Measurements from ENCODE around the gene TRPM1. TPM values are rescaled to one million over a fixed set of nuclear protein-coding genes. Genes with fewer than 3 reads are reported as not detected.
A peak's percentile ranks its signal among the peaks of the same experiment; 100 is the strongest.

Gene TRPM1
- total RNA-seq, 1 donor from 2014 or later = not detected

DNA sequence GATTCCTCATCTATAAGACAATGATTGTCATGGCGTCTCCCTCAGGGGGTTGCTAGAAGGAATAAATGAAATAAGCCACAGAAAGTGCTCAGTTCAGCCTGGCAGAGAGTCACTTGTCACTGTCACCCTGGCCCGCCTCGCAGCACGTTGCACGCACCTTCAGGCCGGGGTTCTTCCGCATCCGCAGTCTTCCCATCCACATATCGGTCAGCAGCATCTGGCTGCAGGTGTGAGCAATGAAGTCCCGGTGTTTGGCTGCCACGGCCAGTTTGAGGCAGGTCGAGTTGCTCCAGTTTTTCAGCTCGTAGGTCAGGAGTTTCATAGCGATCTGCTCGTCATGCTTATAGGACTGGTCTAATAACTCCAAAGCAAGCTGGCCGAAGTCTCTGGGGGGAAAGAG, 61.6 kb downstream of the TRPM1 start:
- Mint-ChIP-seq H3K9me3 (peaks cover 4% of the 10 kb centered on the region), H3K27ac (no peak overlapping the region), H3K27me3 (ENCODE audit: low read depth) (no peaks in the 10 kb centered on the region), H3K4me1 (peaks cover 4% of the 10 kb centered on the region), H3K36me3 (no peaks in the 10 kb centered on the region), H3K4me3 (no peak overlapping the region)
- TF ChIP-seq, protein P1, sequence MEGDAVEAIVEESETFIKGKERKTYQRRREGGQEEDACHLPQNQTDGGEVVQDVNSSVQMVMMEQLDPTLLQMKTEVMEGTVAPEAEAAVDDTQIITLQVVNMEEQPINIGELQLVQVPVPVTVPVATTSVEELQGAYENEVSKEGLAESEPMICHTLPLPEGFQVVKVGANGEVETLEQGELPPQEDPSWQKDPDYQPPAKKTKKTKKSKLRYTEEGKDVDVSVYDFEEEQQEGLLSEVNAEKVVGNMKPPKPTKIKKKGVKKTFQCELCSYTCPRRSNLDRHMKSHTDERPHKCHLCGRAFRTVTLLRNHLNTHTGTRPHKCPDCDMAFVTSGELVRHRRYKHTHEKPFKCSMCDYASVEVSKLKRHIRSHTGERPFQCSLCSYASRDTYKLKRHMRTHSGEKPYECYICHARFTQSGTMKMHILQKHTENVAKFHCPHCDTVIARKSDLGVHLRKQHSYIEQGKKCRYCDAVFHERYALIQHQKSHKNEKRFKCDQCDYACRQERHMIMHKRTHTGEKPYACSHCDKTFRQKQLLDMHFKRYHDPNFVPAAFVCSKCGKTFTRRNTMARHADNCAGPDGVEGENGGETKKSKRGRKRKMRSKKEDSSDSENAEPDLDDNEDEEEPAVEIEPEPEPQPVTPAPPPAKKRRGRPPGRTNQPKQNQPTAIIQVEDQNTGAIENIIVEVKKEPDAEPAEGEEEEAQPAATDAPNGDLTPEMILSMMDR (IDR thresholded peaks at IDR 0.05; ENCODE audit: unreplicated experiment) = no peak
- DNase-seq (ENCODE audit: low spot score in 2 of 2, unreplicated experiment in 2 of 2) = no peak

DNA sequence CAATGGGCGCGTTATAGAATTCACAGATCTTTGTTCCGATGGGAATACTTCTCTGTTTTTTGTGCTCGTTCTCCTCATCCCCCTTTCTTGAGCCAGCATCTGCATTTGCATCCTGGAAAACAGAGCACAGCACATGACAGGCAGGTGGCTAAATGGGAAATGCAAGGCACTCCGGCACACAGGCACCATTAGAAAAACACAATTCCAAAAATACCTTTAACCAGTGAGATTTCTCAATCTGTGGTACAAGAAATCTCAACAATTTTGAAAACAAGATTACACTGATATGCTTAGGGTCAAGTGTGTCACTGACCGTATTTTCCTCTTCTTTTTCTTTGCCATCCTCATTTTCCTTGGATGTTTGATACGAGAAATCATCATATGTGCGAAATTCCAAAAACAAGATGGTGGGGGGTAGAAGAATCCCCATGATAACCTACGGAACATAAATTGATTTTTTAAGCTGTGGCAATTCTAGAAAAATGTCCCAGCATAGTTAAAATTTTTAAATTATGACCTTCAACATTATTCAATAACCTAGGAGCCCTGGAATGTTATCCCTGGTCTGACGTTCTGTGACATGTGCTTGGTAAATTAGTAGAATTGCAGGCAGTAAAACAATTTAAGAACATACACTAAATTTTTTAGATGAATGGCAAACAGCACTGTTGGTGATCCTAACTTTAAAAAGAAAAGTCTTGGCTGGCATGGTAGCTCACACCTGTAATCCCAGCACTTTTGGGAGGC, 63.6 kb downstream of the TRPM1 start:
- DNase-seq (ENCODE audit: low spot score in 2 of 2, unreplicated experiment in 2 of 2) = no peak
- TF ChIP-seq, protein P1 (IDR thresholded peaks at IDR 0.05; ENCODE audit: unreplicated experiment) = no peak
- H3K4me1 Mint-ChIP-seq = peaks cover 21% of the 10 kb centered on the region
- H3K36me3 Mint-ChIP-seq = no peaks in the 10 kb centered on the region
- no peaks in the 10 kb centered on the region for H3K27me3 Mint-ChIP-seq (ENCODE audit: low read depth)
- peaks cover 4% of the 10 kb centered on the region for H3K9me3 Mint-ChIP-seq
- H3K27ac Mint-ChIP-seq = no peak overlapping the region
- H3K4me3 Mint-ChIP-seq = no peak overlapping the region

DNA sequence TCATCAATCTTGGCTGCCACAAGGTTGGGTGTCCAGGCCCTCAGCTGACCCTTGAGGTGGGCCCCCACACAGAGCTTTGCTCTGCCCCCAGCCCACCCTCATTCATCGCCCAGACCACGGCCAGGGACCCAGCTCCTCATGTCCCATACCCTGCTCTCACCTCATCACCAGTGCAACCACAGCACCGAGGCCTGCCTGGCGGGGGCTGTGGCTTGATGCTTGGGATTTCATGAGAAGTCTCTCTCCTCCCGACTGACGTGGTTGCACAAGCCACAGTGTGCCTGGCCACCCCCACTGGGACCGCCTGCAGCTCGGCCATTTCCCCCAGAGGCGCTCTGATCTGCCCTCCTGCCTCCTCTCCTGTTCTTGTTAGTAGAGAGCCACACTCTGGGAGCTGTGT, 64.7 kb downstream of the TRPM1 start:
- no peak overlapping the region for H3K27ac Mint-ChIP-seq
- H3K27me3 Mint-ChIP-seq (ENCODE audit: low read depth) = no peaks in the 10 kb centered on the region
- H3K4me3 Mint-ChIP-seq = no peak overlapping the region
- peaks cover 27% of the 10 kb centered on the region for H3K4me1 Mint-ChIP-seq
- no peak for DNase-seq (ENCODE audit: low spot score in 2 of 2, unreplicated experiment in 2 of 2)
- no peaks in the 10 kb centered on the region for H3K36me3 Mint-ChIP-seq
- TF ChIP-seq, protein P1 (IDR thresholded peaks at IDR 0.05; ENCODE audit: unreplicated experiment) = no peak
- peaks cover 4% of the 10 kb centered on the region for H3K9me3 Mint-ChIP-seq

DNA sequence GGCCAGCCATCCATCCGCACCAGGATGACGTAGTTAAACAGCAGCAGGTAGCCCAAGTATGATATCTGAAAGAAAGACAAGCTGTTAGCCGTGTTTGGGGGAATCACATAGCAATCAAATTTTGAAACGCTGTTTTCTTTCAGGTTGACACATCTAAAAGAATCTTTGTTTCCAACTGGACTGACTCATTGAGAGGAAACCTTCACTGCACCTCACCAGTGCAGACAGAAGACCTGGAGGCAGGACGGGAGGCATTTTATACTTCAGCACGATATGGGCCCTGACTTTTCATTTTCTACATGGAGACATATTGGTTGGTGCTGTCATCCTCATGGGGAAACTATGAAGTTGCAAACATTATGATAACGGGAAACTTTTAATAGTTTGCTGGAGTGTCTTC, 65.9 kb downstream of the TRPM1 start:
- Mint-ChIP-seq H3K36me3 (no peaks in the 10 kb centered on the region), H3K9me3 (peaks cover 4% of the 10 kb centered on the region), H3K27me3 (ENCODE audit: low read depth) (no peaks in the 10 kb centered on the region), H3K4me3 (no peak overlapping the region), H3K4me1 (peaks cover 29% of the 10 kb centered on the region), H3K27ac (peak overlapping the region; percentile 66)
- TF ChIP-seq, protein P1 (IDR thresholded peaks at IDR 0.05; ENCODE audit: unreplicated experiment) = no peak
- DNase-seq (ENCODE audit: low spot score in 2 of 2, unreplicated experiment in 2 of 2) = no peak

DNA sequence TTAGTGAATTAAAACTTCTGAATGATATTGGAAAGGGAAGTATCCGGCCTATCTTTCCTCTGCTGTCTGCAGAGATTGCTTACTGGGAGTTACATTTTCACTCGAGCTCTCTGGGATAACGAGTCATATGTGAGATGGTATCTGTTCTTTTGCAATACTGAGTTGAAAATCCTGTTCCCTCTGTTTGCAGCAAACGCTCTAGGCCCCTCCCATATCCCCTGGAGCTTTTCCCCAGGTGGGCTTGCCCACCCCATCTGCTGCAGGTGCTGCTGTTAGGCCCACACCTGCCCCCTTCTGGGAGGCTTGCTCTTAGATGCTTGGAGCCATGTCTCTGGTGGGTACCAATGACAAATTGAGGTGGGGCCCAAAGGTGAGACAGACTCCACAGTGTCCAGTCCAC, 67.4 kb downstream of the TRPM1 start:
- Mint-ChIP-seq H3K4me3 (no peak overlapping the region), H3K27me3 (ENCODE audit: low read depth) (no peaks in the 10 kb centered on the region), H3K4me1 (peaks cover 29% of the 10 kb centered on the region), H3K27ac (peak overlapping the region; percentile 95), H3K9me3 (peaks cover 3% of the 10 kb centered on the region), H3K36me3 (no peaks in the 10 kb centered on the region)
- DNase-seq (ENCODE audit: low spot score in 2 of 2, unreplicated experiment in 2 of 2) = no peak
- TF ChIP-seq, protein P1 (IDR thresholded peaks at IDR 0.05; ENCODE audit: unreplicated experiment) = no peak
